NCI-H1417 treated with DMSO at 0.1 percent for 48 hours (cell line): Measurements from ENCODE around the gene RASSF10.
"Not testable (repeated sequence)": the region's sequence is repeated elsewhere in the genome, so short reads cannot be mapped to it uniquely, and the experiment has no call there.

Experiments
- DNase-seq: peaks from one replicate; lab custom pipeline; 2025; lab: John Stamatoyannopoulos, UW

Gene RASSF10

GRCh38 chr11:13026722-13027121, 17.6 kb downstream of the RASSF10 start:
- DNase-seq: no peak

GRCh38 chr11:13028322-13028721, 19.2 kb downstream of the RASSF10 start:
- no peak for DNase-seq

- no peak for DNase-seq
Measured at GRCh38 chr11:13029872-13030271, 20.8 kb downstream of the RASSF10 start.

- no peak for DNase-seq
Measured at GRCh38 chr11:13030857-13031256, 21.7 kb downstream of the RASSF10 start.

GRCh38 chr11:13031349-13031748, 22.2 kb downstream of the RASSF10 start:
- no peak for DNase-seq

- DNase-seq: no peak
Measured at GRCh38 chr11:13033760-13034533, 24.8 kb downstream of the RASSF10 start.

- DNase-seq: no peak
Measured at GRCh38 chr11:13035711-13036110, 26.6 kb downstream of the RASSF10 start.

GRCh38 chr11:13036235-13036634, 27.1 kb downstream of the RASSF10 start:
- no peak for DNase-seq

- no peak for DNase-seq
Measured at GRCh38 chr11:13038366-13038765, 29.2 kb downstream of the RASSF10 start.

- DNase-seq: no peak
Measured at GRCh38 chr11:13039126-13039525, 30.0 kb downstream of the RASSF10 start.

- no peak for DNase-seq
Measured at GRCh38 chr11:13040969-13041561, 31.9 kb downstream of the RASSF10 start.

- no peak for DNase-seq
Measured at GRCh38 chr11:13042873-13043342, 33.8 kb downstream of the RASSF10 start.

GRCh38 chr11:13043912-13044628, 35.0 kb downstream of the RASSF10 start:
- DNase-seq: no peak

GRCh38 chr11:13045089-13045488, 36.0 kb downstream of the RASSF10 start:
- DNase-seq: not testable (repeated sequence)

GRCh38 chr11:13045734-13046133, 36.6 kb downstream of the RASSF10 start:
- no peak for DNase-seq

- DNase-seq: no peak
Measured at GRCh38 chr11:13046637-13047570, 37.8 kb downstream of the RASSF10 start.

GRCh38 chr11:13047884-13048283, 38.8 kb downstream of the RASSF10 start:
- DNase-seq: no peak

GRCh38 chr11:13051257-13051656, 42.1 kb downstream of the RASSF10 start:
- no peak for DNase-seq

GRCh38 chr11:13052130-13052571, 43.0 kb downstream of the RASSF10 start:
- no peak for DNase-seq

- no peak for DNase-seq
Measured at GRCh38 chr11:13053255-13053917, 44.3 kb downstream of the RASSF10 start.

GRCh38 chr11:13054278-13054677, 45.2 kb downstream of the RASSF10 start:
- no peak for DNase-seq
